HEK293T (cell line): ENCODE results near the gene OXCT2.
"Not testable (repeated sequence)": the region's sequence is repeated elsewhere in the genome, so short reads cannot be mapped to it uniquely, and the experiment has no call there.

Experiments
- CTCF ChIA-PET: fragments of 350-600 bp; formaldehyde crosslinking; extraction: SDS; loops from one replicate; lab custom pipeline; 2021; ENCODE audit warnings: antibody characterized with exemption, inconsistent platforms; lab: Yijun Ruan, JAX
- POLR2A ChIA-PET: fragments of 350-600 bp; formaldehyde crosslinking; extraction: SDS; loops from one replicate; lab custom pipeline; 2020; ENCODE audit warnings: antibody characterized with exemption, inconsistent platforms; lab: Yijun Ruan, JAX
- DNase-seq: peaks from one replicate; pipeline ENCODE4 v3.0.0; 2012; ENCODE audit warnings: mixed read lengths; ENCODE audit errors: extremely low spot score
- ARNT ChIP-seq: fragments of 450-650 bp; IDR thresholded peaks from 2 replicates; pipeline ENCODE4 v1.6.1; 2017; ENCODE audit warnings: mild to moderate bottlenecking
- BHLHE40 ChIP-seq: fragments of 450-650 bp; IDR thresholded peaks from 2 replicates; pipeline ENCODE4 v1.6.1; 2016; ENCODE audit warnings: mild to moderate bottlenecking, moderate library complexity, borderline replicate concordance
- CTBP1 ChIP-seq: fragments of 450-650 bp; IDR thresholded peaks from 2 replicates; pipeline ENCODE4 v1.6.1; 2016; ENCODE audit warnings: borderline replicate concordance
- ELF4 ChIP-seq: fragments of 450-650 bp; IDR thresholded peaks from 2 replicates; pipeline ENCODE4 v1.6.1; 2017; ENCODE audit warnings: antibody characterized with exemption
- FOXA1 ChIP-seq: fragments of 450-650 bp; IDR thresholded peaks from 2 replicates; pipeline ENCODE4 v1.6.1; 2016; ENCODE audit warnings: mild to moderate bottlenecking
- FOXK2 ChIP-seq: fragments of 450-650 bp; IDR thresholded peaks from 2 replicates; pipeline ENCODE4 v1.6.1; 2016; ENCODE audit warnings: mild to moderate bottlenecking
- FOXM1 ChIP-seq: fragments of 450-650 bp; IDR thresholded peaks from 2 replicates; pipeline ENCODE4 v1.6.1; 2017; ENCODE audit warnings: mild to moderate bottlenecking, borderline replicate concordance
- HDGF ChIP-seq: fragments of 450-650 bp; IDR thresholded peaks from 2 replicates; pipeline ENCODE4 v1.6.1; 2017; ENCODE audit warnings: antibody characterized with exemption, borderline replicate concordance
- L3MBTL2 ChIP-seq: fragments of 450-650 bp; conservative IDR thresholded peaks from 2 replicates; pipeline ENCODE4 v1.6.1; 2016; ENCODE audit warnings: mild to moderate bottlenecking
- LEF1 ChIP-seq: fragments of 450-650 bp; IDR thresholded peaks from 2 replicates; pipeline ENCODE4 v1.6.1; 2017; ENCODE audit warnings: mild to moderate bottlenecking, borderline replicate concordance
- NFRKB ChIP-seq: fragments of 450-650 bp; IDR thresholded peaks from 2 replicates; pipeline ENCODE4 v1.6.1; 2016; ENCODE audit warnings: mild to moderate bottlenecking, moderate library complexity
- SP1 ChIP-seq: fragments of 450-650 bp; IDR thresholded peaks from 2 replicates; pipeline ENCODE4 v1.6.1; 2017
- SUZ12 ChIP-seq: fragments of 450-650 bp; IDR thresholded peaks from 2 replicates; pipeline ENCODE4 v1.6.1; 2016; ENCODE audit warnings: mild to moderate bottlenecking
- TARDBP ChIP-seq: fragments of 450-650 bp; IDR thresholded peaks from 2 replicates; pipeline ENCODE4 v1.6.1; 2016
- ZNF384 ChIP-seq: fragments of 450-650 bp; IDR thresholded peaks from 2 replicates; pipeline ENCODE4 v1.6.1; 2016
- TF ChIP-seq, protein P1 (sequence below): fragments of 450-650 bp; IDR thresholded peaks from 2 replicates; pipeline ENCODE4 v1.6.1; 2016

OXCT2 gene

GRCh38 chr1:39777306-39777705 lies 6.2 kb upstream of the OXCT2 start:
- ChIA-PET CTCF (no interaction called here), POLR2A (interaction anchor here (0.9 kb wide), 1 partner anchor 11 kb away, joined by 4 read pairs; the partner anchor contains the start of gene BMP8B)
- TF ChIP-seq FOXK2 (no peak), L3MBTL2 (no peak), FOXA1 (no peak), ARNT (no peak), TARDBP (no peak), HDGF (no peak), SP1 (no peak), ELF4 (no peak), FOXM1 (no peak), SUZ12 (no peak), LEF1 (no peak), ZNF384 (no peak), BHLHE40 (no peak), NFRKB (no peak), CTBP1 (no peak)
- TF ChIP-seq, protein P1, sequence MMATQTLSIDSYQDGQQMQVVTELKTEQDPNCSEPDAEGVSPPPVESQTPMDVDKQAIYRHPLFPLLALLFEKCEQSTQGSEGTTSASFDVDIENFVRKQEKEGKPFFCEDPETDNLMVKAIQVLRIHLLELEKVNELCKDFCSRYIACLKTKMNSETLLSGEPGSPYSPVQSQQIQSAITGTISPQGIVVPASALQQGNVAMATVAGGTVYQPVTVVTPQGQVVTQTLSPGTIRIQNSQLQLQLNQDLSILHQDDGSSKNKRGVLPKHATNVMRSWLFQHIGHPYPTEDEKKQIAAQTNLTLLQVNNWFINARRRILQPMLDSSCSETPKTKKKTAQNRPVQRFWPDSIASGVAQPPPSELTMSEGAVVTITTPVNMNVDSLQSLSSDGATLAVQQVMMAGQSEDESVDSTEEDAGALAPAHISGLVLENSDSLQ = no peak
- DNase-seq = no peak

GRCh38 chr1:39776886-39777285 lies 5.7 kb upstream of the OXCT2 start:
- POLR2A ChIA-PET = interaction anchor here (0.9 kb wide), 1 partner anchor 12 kb away, joined by 4 read pairs; the partner anchor contains the start of gene BMP8B
- TF ChIP-seq FOXK2 (no peak), ELF4 (no peak), CTBP1 (no peak), FOXA1 (no peak), ARNT (no peak), TARDBP (no peak), ZNF384 (no peak), SUZ12 (no peak), L3MBTL2 (no peak)
- TF ChIP-seq, protein P1 = no peak
- DNase-seq = no peak
- CTCF ChIA-PET = no interaction called here

GRCh38 chr1:39776400-39776713 lies 5.2 kb upstream of the OXCT2 start:
- TF ChIP-seq, protein P1 = no peak
- TF ChIP-seq CTBP1 = no peak
- TF ChIP-seq TARDBP = no peak
- TF ChIP-seq LEF1 = no peak
- no peak for TF ChIP-seq HDGF
- no peak for TF ChIP-seq ELF4
- TF ChIP-seq SUZ12 = no peak
- no peak for TF ChIP-seq NFRKB
- no peak for TF ChIP-seq SP1
- no peak for TF ChIP-seq ARNT
- no peak for TF ChIP-seq L3MBTL2
- CTCF ChIA-PET = no interaction called here
- no peak for DNase-seq
- POLR2A ChIA-PET = no interaction called here

DNA sequence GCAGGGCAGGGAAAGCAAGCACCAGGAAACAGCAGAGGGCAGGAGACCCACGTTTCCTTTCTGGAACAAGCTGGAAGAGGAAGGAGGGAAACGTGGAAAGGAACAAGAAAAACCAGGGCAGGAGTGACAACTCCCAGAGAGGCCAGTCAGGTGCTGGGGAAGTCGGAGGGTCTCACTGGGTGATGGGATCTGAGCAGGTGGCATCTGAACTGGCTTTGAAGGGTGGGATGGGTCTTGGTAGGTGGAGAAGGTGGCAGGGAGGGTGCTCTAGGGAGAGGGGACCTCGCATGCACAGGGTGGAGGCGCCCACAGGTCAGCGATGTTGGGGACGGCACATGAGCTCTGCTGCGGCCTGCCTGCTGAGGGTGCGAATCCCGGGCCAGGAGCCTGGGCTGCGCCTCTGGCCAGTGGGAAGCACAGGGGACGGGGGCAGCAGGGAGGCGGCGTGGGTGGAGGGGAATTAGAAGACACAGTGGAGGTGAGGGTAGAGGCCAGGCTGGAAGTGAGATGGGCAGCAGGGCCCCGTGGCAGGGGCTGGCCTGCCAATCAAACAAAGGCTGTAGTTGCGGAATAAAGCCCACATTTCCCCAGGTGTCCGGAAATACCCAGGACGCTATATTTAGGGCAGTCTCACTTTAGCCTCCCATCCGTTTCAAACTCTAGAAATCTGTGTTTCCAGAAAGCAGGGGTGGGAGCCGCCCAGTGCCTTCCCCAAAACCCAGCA lies 4.7 kb upstream of the OXCT2 start:
- CTCF ChIA-PET, POLR2A ChIA-PET: not testable (repeated sequence)

GRCh38 chr1:39775141-39775540 lies 4.0 kb upstream of the OXCT2 start:
- DNase-seq, CTCF ChIA-PET, POLR2A ChIA-PET: not testable (repeated sequence)

More for the DNA sequence above, 4.7 kb upstream of the OXCT2 start:
- not testable (repeated sequence) for DNase-seq

DNA sequence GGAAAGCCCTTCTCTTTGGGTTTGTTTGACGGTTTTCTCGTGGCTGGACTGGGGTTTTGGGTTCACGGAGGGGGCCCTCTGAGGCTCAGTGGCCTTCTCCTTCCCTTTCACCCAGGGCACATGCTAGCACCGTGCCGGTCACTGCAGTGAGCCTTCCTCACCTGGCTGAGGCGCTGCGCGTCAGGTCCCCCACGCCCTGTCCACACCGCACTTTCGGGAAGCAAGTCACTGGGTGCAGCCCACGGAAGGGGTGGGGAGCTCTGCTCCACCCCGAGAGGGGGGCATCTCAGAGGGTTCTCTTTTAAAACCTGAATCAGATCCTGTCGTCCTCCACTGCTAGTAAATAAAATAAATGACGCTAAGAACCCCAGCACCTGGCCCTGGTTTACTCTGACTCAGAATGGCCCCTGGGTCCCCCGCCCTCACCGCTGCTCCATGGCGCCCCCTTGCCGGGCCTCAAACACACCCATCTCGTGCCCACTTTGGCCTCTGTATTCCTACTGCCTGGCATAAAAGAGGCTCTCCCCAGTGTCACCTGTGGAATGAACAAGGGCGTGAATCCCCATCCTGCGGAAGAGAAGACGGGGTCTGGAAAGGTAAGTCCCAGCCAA lies 2.3 kb upstream of the OXCT2 start:
- CTCF ChIA-PET, DNase-seq, POLR2A ChIA-PET: not testable (repeated sequence)

DNA sequence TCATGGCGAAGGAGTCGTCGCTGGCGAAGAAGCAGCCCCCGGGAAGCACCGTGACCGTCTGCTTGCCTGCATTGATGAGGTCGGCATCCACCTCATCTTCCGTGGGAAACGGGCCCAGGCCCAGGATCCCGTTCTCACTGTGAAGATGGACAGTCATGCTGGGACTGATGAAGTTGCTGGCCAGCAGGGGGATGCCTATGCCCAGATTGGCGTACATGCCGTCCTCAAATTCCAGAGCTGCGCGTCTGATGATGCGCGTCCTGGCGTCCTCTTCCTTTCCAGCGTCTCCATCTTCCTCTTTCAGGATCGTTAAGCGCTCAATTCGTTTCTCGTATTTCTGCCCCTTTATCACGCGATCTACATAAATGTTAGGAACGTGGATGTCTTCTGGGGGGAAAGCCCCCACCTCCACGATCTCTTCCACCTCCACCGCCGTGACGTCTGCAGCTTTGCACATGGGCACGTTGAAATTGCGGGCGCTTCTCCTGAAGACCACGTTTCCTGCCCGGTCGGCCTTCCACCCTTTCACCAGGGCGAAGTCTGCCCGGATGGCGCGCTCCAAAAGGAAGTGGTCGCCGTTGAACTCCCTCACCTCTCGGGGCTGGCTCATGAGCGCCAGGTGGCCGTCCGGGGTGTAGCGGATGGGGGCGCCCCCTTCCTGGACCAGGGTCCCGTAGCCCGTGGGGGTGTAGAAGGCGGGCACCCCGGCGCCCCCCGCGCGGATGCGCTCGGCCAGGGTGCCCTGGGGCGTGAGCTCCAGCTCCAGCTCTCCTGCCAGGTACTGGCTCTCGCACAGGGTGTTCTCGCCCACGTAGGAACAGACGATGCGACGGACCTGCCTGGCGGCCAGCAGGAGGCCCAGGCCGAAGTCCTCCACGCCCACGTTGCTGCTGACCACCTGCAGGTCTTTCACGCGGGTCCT lies 787 bp downstream of the OXCT2 start:
- CTCF ChIA-PET, DNase-seq, POLR2A ChIA-PET: not testable (repeated sequence)

DNA sequence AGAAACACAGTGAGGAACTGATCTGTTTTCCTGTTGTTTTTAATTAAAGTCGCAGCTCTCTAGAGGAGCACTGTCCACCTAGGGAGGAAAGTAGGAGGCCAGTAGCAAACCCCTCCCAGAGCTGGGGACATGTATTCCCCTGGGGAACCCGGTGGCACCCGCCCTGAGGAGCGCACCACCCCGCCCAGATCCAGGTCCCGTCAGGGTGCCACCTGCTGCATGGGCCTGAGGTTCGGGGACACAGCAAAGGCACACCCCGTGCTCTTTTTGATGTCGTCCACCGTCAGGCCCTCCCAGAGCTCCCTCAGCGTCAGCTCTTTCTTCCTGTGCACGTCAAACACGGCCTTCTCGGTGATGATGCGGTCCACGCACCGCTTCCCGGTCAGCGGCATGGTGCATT lies 1.6 kb downstream of the OXCT2 start:
- DNase-seq, CTCF ChIA-PET, POLR2A ChIA-PET: not testable (repeated sequence)

DNA sequence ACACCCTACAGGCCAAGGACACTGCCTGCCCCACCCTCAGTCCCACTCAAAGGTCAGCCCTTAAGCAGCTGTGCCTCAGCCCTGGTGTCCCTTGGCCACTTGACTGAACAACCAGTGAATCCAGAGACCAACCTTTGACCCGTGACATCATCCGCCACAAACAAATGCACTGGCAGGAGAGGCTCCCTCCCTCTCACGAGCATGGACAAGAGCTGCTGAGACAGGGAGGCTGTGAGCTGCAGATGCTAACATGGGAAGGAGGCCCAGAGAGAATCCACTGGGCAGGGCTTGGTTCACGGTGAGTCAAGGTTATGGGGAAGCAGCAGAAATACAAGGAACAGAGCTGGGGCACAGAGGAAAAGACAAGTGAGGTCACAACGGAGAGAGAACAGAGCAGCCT lies 4.7 kb downstream of the OXCT2 start:
- CTCF ChIA-PET, POLR2A ChIA-PET, DNase-seq: not testable (repeated sequence)

GRCh38 chr1:39764512-39764911 lies 6.6 kb downstream of the OXCT2 start:
- CTCF ChIA-PET, POLR2A ChIA-PET, DNase-seq: not testable (repeated sequence)
